ENCODE results near the gene SDCCAG8.

SDCCAG8 gene

DNA sequence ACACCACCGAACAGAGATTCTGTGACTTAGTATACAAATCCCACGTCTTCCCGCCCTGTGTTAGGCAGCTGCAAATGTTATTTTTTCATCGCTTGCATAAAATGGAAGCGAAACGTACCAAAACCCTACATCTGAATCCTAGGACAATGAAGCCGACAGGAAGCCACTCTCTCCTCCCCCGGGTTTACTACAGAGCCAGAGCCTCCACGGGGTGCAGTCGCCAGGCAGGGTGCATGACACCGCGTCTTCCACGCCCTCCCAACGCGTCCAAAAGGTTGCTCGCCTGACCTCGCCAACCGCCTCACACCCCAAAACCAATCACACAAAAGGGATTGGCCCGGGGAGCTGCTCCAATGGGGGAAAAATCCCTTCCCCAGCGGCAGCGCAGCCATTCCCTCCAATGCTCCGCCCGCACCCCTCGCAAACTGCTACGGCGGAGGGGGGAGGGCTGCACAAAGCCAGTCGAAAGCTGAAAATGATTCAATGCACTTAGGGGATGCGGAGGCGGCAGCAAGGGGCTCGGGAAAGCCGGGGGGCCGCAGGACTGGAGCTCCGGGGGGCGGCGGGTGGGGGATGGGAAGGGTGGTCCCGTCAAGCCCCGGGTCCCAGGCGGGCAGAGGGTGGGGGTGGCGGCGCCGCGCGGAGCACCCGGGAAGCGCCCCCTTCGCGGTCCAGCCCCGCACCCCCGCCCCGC is 1.5 kb upstream of the SDCCAG8 start (continued):
- TF ChIP-seq ZNF366 (tag by site-specific recombination; conservative IDR thresholded peaks at IDR 0.05) (no peak; the same call in 1 of the 2 replicates), ZNF596 (tag by site-specific recombination; IDR thresholded peaks at IDR 0.05) (no peak), SALL2 (tag by site-specific recombination; IDR thresholded peaks at IDR 0.05; ENCODE audit: borderline replicate concordance) (no peak), ZNF560 (tag by site-specific recombination; IDR thresholded peaks at IDR 0.05; ENCODE audit: borderline replicate concordance) (no peak), ZNF19 (tag by site-specific recombination; IDR thresholded peaks at IDR 0.05; ENCODE audit: low read depth) (no peak), ZNF48 (tag by site-specific recombination; IDR thresholded peaks at IDR 0.05) (no peak), ZNF561 (tag by site-specific recombination; IDR thresholded peaks at IDR 0.05; ENCODE audit: borderline replicate concordance) (no peak), ZNF175 (tag by site-specific recombination; IDR thresholded peaks at IDR 0.05) (no peak), BCL11B (tag by site-specific recombination; IDR thresholded peaks at IDR 0.05; ENCODE audit: low read depth) (no peak), SETDB1 (IDR thresholded peaks at IDR 0.05; ENCODE audit: insufficient read length, low read length) (no peak), FEZF1 (tag by site-specific recombination; IDR thresholded peaks at IDR 0.05) (no peak), ZNF423 (tag by site-specific recombination; IDR thresholded peaks at IDR 0.05) (peak; percentile 89), GLI4 (tag by site-specific recombination; IDR thresholded peaks at IDR 0.05) (no peak; the same call in 1 of the 2 replicates), ZNF677 (tag by site-specific recombination; IDR thresholded peaks at IDR 0.05) (no peak), ZNF510 (tag by site-specific recombination; IDR thresholded peaks at IDR 0.05; ENCODE audit: insufficient replicate concordance) (peak; percentile 2), ZNF341 (tag by site-specific recombination; IDR thresholded peaks at IDR 0.05; ENCODE audit: low read depth) (peak; percentile 99), ZNF529 (tag by site-specific recombination; IDR thresholded peaks at IDR 0.05; ENCODE audit: insufficient replicate concordance) (no peak), ZNF350 (tag by site-specific recombination; IDR thresholded peaks at IDR 0.05) (no peak), ZNF76 (tag by site-specific recombination; IDR thresholded peaks at IDR 0.05; ENCODE audit: borderline replicate concordance, low read depth) (no peak), ZNF174 (tag by site-specific recombination; IDR thresholded peaks at IDR 0.05) (no peak), ZNF548 (tag by site-specific recombination; IDR thresholded peaks at IDR 0.05) (no peak)
- TF ChIP-seq, protein P1, sequence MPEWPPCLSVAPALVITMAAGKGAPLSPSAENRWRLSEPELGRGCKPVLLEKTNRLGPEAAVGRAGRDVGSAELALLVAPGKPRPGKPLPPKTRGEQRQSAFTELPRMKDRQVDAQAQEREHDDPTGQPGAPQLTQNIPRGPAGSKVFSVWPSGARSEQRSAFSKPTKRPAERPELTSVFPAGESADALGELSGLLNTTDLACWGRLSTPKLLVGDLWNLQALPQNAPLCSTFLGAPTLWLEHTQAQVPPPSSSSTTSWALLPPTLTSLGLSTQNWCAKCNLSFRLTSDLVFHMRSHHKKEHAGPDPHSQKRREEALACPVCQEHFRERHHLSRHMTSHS (tag by site-specific recombination; IDR thresholded peaks at IDR 0.05): no peak
- TF ChIP-seq, protein P2, sequence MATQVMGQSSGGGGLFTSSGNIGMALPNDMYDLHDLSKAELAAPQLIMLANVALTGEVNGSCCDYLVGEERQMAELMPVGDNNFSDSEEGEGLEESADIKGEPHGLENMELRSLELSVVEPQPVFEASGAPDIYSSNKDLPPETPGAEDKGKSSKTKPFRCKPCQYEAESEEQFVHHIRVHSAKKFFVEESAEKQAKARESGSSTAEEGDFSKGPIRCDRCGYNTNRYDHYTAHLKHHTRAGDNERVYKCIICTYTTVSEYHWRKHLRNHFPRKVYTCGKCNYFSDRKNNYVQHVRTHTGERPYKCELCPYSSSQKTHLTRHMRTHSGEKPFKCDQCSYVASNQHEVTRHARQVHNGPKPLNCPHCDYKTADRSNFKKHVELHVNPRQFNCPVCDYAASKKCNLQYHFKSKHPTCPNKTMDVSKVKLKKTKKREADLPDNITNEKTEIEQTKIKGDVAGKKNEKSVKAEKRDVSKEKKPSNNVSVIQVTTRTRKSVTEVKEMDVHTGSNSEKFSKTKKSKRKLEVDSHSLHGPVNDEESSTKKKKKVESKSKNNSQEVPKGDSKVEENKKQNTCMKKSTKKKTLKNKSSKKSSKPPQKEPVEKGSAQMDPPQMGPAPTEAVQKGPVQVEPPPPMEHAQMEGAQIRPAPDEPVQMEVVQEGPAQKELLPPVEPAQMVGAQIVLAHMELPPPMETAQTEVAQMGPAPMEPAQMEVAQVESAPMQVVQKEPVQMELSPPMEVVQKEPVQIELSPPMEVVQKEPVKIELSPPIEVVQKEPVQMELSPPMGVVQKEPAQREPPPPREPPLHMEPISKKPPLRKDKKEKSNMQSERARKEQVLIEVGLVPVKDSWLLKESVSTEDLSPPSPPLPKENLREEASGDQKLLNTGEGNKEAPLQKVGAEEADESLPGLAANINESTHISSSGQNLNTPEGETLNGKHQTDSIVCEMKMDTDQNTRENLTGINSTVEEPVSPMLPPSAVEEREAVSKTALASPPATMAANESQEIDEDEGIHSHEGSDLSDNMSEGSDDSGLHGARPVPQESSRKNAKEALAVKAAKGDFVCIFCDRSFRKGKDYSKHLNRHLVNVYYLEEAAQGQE (tag by site-specific recombination; IDR thresholded peaks at IDR 0.05): peak; percentile 66; the same call in 1 of the 2 replicates
- TF ChIP-seq, protein P3, sequence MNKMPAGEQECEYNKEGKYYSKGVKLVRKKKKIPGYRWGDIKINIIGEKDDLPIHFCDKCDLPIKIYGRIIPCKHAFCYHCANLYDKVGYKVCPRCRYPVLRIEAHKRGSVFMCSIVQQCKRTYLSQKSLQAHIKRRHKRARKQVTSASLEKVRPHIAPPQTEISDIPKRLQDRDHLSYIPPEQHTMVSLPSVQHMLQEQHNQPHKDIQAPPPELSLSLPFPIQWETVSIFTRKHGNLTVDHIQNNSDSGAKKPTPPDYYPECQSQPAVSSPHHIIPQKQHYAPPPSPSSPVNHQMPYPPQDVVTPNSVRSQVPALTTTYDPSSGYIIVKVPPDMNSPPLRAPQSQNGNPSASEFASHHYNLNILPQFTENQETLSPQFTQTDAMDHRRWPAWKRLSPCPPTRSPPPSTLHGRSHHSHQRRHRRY (tag by site-specific recombination; IDR thresholded peaks at IDR 0.05): no peak
- TF ChIP-seq, protein P4, sequence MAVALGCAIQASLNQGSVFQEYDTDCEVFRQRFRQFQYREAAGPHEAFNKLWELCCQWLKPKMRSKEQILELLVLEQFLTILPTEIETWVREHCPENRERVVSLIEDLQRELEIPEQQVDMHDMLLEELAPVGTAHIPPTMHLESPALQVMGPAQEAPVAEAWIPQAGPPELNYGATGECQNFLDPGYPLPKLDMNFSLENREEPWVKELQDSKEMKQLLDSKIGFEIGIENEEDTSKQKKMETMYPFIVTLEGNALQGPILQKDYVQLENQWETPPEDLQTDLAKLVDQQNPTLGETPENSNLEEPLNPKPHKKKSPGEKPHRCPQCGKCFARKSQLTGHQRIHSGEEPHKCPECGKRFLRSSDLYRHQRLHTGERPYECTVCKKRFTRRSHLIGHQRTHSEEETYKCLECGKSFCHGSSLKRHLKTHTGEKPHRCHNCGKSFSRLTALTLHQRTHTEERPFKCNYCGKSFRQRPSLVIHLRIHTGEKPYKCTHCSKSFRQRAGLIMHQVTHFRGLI (tag by site-specific recombination; IDR thresholded peaks at IDR 0.05): peak; percentile 21; the same call in 1 of the 2 replicates
- TF ChIP-seq, protein P5, sequence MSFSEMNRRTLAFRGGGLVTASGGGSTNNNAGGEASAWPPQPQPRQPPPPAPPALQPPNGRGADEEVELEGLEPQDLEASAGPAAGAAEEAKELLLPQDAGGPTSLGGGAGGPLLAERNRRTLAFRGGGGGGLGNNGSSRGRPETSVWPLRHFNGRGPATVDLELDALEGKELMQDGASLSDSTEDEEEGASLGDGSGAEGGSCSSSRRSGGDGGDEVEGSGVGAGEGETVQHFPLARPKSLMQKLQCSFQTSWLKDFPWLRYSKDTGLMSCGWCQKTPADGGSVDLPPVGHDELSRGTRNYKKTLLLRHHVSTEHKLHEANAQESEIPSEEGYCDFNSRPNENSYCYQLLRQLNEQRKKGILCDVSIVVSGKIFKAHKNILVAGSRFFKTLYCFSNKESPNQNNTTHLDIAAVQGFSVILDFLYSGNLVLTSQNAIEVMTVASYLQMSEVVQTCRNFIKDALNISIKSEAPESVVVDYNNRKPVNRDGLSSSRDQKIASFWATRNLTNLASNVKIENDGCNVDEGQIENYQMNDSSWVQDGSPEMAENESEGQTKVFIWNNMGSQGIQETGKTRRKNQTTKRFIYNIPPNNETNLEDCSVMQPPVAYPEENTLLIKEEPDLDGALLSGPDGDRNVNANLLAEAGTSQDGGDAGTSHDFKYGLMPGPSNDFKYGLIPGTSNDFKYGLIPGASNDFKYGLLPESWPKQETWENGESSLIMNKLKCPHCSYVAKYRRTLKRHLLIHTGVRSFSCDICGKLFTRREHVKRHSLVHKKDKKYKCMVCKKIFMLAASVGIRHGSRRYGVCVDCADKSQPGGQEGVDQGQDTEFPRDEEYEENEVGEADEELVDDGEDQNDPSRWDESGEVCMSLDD (tag by site-specific recombination; IDR thresholded peaks at IDR 0.05): peak; percentile 90
- TF ChIP-seq, protein P6, sequence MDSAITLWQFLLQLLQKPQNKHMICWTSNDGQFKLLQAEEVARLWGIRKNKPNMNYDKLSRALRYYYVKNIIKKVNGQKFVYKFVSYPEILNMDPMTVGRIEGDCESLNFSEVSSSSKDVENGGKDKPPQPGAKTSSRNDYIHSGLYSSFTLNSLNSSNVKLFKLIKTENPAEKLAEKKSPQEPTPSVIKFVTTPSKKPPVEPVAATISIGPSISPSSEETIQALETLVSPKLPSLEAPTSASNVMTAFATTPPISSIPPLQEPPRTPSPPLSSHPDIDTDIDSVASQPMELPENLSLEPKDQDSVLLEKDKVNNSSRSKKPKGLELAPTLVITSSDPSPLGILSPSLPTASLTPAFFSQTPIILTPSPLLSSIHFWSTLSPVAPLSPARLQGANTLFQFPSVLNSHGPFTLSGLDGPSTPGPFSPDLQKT (IDR thresholded peaks at IDR 0.05; ENCODE audit: borderline replicate concordance, low read depth, low read length): no peak

All from HEK293 (cell line).